Posterior cingulate gyrus (tissue), 11 donors: Measurements from ENCODE around the gene ARIH1.

Experiments
- DNase-seq, 10 donors: peaks; one replicate each; pipeline versions ENCODE4 v3.0.0 to v3.0.0-alpha.2; 2020 to 2021; ENCODE audit warnings: mixed read lengths in 3 of 10
- intact Hi-C: fragments of 100-400 bp; cut with DNase I; formaldehyde crosslinking; loops from one replicate; pipeline ENCODE4 v1.15.1; 2023

ARIH1 gene

DNA sequence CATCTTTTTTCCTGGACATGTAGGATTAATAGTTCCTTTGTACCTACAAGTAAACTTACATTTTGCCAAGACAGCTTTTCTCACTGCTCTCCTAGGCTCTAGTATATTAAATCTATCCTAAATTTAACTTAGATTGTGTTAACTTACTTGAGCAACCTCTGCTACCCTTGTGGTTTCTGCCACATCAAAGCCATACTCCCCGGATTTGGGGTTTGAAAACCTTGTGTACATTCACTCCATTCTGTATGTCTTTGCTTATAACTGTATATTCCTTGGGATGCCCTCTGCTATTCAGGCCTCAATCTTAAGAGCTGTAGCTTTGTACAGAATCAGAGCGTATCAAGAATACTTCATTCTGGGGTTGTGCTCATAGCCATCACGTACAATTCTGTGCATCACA is 60.4 kb downstream of the ARIH1 start:
- intact Hi-C loops: no loop called here
- DNase-seq: no peak

DNA sequence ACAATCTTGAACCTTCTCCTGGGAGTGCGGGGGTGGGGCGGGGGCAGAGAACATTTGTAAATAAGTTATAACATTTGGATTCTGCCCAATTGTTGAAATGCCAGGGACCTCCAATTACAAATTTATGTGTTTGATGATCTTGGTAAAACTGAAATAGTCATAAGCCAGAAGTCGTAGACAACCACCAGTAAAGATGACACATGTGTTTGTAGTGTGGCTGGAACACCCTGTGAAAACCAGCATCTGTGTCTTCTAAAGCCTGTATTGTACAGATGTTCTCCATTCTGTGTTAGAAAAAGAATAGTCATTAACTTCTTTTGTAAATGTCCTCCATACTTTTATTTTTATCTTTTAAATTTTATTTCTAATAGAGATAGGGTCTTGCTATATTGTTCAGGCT is 61.8 kb downstream of the ARIH1 start:
- intact Hi-C loops: no loop called here
- no peak for DNase-seq

DNA sequence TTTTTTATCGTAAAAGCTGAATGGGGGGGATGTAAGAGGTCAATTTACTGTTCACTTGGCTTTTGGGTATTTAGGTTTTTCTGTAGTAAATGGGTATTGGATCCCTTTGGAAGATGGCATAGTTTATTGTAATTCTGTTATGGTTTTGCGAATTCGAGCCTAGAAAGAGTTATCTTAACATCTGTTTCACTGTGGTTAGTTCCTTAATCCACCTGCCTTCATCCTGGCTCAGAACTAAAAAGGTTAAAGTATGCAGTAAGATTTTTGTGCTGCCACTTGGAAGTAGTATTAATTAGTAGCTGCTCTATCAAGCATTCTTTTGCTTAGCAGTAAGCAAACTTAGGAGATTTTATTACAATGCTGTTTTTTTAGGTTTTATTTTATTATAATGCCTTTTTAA is 62.4 kb downstream of the ARIH1 start:
- no peak for DNase-seq
- intact Hi-C loops: no loop called here

DNA sequence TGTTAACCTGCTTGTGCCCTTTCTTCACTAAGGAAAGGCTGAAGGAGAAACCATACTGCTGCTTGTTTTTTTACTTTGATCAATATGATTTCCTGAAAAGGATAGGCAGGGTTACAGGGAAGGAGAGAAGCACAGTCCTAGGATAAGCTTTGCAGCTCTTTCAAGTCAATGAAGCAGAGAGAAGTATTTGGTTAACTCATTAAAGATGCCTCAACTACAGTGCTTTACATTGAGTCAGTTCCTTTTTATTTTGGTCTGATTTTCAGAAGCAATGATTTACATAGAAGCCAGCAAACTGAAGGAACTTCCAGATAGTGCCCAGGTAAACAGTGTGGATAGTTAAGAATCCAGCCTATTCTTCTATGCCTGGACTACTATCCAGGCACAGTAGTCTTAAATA is 64.8 kb downstream of the ARIH1 start:
- intact Hi-C loops: no loop called here
- DNase-seq: no peak

DNA sequence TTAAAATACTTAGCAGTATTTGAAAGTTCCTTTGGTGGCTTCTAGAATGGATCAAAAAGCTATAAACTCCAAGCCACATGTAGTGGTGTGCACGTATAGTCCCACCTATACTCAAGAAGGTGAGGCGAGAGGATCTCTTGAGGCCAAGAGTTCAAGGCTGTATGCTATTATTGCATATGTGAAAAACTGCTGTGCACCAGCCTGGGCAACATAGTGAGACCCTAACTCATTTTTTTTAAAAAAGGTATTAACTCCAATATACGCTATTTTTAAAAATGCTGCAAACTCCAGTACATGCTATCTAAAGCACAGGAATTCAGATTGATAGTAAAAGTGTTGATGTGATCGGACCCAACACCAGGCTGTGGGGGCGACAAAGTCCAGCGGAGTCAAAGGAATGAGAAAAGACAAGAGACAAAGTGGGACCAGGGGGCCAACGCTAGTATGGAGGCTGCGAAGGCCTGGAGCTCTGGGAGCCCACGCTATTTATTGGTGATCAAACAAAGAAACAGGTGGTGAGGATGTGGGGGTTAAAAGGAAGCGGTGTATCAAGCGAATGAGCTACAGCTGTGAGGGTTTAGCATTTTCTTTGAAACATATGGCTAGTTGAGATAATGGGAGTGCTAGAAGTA is 66.6 kb downstream of the ARIH1 start:
- no peak for DNase-seq
- intact Hi-C loops: no loop called here

DNA sequence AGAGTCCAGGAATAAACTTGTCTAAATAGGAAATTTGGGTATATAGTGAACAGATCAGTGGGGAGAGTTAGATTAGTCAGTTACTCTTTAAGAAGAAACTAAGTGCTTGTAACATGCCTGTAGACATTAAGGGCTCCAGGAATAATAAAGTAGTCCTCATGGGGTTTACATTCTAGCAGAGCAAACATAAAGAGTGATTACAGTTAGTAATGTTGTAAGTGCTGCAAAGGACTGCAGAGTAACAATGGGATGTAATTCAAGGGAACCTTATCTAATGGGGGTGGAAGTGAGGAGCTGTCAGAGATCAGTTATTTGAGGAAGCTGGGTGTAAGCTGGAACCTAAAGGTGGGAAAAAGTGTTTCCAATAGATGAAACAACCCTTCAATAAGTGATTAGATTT is 67.5 kb downstream of the ARIH1 start:
- intact Hi-C loops: no loop called here
- DNase-seq: no peak

DNA sequence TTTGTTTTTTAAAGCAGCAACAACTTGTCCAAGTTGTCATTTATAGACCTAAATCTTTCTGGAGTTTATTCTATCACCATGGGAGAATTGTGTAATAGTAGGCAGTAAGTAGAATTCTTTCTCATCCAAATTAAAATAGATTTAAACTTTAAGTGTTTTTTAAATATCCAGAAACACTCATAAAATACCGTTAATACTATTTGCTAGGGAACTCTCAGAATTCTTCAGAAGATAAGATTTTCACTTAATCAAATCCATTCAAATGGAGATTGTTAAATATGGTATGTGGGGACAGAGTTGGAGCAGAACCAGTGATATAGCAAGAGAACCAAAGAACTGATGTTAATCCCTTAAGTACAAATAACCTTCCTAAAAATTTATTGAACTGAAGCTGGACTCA is 71.0 kb downstream of the ARIH1 start:
- no peak for DNase-seq
- intact Hi-C loops: no loop called here

DNA sequence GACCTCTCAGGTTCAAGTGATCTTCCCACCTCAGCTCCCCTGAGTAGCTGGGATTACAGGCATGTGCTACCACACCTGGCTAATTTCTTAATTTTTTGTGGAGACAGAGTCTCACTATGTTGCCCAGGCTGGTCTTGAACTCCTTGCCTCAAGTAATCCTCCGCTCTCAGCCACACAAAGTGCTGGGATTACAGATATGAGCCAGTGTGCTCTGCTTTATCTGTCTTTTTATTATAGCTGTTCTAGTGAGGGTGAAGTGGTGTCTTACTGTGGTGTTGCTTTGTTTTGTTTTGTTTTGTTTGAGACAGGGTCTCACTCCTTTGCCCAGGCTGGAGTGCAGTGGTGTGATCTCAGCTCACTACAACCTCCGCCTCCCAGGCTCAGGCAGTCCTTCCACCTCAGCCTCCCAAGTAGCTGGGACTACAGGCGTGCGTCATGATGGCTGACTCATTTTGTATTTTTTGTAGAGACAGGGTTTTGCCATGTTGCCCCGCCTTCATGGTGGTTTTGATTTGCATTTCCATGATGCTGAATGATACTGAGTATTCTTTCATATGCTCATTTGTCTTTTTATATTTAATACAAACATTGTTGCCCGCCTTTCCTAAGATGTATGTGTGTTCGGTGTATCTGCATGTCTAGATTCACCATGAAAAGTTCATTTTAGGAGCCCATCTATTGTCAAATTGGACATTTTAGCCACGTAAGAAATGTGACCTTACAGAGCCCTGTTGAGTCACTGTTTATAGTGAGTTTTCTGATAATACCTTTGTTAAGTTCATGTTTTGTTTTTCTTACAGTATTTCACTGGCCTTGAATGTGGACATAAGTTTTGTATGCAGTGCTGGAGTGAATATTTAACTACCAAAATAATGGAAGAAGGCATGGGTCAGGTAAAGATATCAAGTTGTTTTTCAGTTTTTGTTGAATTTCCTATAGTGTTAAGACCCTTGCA is 80.6 kb downstream of the ARIH1 start:
- DNase-seq: no peak
- intact Hi-C loops: no loop called here

DNA sequence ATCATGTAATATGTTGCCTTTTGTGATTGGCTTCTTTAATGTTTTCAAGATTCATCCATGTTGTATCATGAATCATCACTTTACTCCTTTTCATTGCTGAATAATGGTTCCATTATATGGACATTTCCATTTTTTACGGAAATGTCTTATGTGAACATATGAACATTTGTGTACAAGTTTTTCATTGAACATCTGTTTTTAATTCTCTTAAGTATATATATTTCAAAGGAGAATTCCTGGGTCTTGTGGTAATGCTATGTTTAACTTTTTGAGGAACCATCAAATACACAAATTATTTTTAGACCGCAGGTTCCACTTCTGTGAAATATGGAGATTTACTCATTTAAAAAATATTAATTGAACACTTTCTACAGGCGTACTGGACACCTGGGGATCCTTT is 85.7 kb downstream of the ARIH1 start:
- intact Hi-C loops: no loop called here
- no peak for DNase-seq

DNA sequence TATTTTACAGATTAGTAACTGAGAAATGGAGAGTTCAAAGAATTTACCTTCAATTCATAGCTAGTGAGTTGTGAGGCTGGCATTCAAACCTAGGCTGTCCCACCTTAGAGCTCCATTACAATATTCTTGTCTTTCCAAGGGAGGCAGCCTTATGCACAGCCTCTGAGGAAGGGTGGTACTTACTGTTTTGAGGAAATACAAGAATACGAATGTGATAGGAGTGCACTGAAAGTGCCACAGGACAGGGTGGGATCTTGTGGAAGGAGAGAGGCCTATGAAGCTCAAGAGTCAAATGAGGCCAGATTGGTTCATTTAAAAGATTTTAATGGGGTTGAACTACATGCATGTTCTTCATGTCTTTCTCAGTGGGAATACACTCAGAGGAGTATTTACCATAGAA is 86.3 kb downstream of the ARIH1 start:
- intact Hi-C loops: no loop called here
- DNase-seq: no peak

DNA sequence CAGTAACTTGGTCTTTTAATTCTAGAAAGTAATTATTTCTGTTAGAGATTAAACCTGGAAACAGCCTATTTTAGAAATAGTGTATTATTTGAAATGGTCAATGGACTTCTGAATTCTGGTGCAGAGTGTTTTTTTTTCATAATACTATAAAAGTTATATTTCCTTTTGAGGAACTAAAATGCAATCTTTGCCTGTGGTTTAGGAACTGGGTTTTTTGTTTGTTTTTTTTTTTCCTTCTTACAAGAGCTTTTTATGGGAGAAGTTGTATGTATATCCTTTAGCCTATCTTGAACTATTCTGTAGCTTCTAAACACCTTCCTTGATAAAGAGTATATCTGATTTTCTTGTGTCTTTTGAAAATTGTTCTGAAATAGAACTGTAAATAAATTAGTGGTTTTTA is 88.3 kb downstream of the ARIH1 start:
- no peak for DNase-seq
- intact Hi-C loops: no loop called here

DNA sequence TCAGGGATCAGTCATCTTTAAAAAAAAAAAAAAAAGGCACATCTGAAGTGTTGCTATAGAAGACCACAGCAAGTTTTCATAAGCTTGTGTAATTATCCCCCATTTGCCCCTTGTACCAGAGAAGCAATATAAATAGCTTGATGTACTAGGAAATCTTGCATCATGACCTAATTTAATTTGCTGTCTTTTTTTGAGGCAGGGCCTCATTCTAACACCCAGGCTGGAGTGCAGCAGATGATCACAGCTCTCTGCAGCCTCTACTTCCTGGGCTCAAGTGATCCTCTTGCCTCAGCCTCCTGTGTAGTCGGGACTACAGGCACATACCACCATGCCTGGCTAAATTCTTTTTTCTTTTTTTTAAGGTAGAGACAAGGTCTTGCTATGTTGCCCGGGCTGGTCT is 88.7 kb downstream of the ARIH1 start:
- intact Hi-C loops: no loop called here
- DNase-seq: no peak

DNA sequence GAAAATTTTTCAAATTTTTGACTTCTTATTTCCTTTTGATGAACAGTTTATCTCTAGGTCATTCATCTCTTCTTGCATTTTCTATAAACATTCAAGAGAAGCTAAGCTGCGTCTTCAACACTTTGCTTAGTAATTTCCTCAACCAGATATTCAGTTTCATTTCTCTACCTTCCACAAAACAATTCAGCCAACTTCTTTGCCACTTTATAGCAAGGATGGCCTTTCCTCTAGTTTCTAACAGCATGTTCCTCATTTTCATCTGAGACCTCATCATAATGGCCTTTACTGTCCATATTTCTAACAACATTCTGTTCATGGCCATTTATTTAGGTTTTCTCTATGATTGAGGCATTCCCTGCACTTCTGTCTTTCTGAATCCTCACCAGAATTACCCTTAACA is 90.0 kb downstream of the ARIH1 start:
- no peak for DNase-seq
- intact Hi-C loops: no loop called here

DNA sequence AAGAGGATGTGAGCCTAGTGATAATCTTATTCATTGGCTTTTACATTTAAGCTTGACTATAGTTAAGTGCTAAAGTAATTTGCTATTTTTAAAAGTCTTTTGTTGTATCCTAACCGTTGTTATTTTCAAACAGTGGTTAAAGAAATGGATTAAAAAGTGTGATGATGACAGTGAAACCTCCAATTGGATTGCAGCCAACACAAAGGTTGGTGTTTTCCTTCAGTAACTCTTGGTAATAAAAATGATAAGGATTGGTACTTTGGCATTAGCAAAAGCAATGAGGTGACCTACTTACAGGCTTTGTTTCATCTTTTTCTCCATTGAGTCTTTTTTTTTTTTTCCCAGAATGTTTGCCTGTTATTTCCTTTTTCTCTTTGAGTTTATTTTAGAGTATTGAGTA is 92.8 kb downstream of the ARIH1 start:
- intact Hi-C loops: no loop called here
- no peak for DNase-seq

DNA sequence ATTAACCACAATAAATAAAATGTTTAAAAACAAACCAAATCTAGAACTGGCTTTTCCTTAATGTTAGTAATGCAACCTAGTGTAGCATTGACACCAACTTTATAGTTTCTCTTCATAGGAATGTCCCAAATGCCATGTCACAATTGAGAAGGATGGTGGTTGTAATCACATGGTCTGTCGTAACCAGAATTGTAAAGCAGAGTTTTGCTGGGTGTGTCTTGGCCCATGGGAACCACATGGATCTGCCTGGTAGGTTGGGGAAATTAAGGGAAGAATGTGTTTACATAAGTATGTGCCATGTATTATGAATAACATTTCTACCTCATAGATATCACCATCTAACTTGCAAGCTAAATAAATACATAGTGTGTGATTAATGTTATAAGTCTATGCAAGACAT is 95.9 kb downstream of the ARIH1 start:
- intact Hi-C loops: no loop called here
- DNase-seq: no peak

DNA sequence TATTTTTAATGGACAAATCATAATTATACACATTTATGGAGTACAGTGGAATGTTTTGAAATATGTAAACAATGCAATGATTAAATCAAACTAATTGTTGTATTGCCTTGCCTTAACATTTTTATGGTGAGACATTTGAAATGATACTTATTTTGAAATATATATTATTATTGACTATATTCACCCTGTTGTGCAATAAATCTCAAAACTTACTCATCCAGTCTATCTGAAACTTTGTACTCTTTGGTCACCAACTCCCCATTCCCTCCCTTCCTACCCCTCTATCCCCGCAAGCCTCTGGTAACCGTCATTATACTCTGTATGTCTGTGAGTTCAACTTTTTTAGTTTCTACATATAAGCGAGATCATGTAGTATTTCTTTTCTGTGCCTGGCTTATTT is 105.7 kb downstream of the ARIH1 start:
- no peak for DNase-seq
- intact Hi-C loops: loop anchor here (10.0 kb wide), 1 partner anchor 105 kb away; the partner anchor contains the start of gene ARIH1

DNA sequence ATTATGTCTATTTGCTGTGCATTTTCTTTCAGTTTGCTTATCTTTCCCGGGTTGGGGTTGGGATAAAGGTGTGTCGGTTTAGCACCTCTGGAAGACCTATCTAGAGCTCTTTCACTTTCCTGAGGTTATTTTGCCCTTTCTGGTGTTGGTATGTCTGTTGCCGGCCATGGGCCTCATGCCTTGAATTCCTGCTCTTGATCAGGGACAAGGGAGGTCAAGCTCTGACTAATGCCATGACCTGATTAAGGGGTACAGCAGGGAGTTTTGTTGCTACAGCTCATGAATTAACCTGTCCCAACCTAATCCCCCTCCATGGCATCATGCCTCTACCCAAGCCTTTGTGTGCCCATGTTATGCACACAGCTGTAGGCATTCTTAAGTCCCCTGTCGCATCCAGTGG is 109.9 kb downstream of the ARIH1 start:
- no peak for DNase-seq
- intact Hi-C loops: loop anchor here (10.0 kb wide), 1 partner anchor 109 kb away; the partner anchor contains the start of gene ARIH1

DNA sequence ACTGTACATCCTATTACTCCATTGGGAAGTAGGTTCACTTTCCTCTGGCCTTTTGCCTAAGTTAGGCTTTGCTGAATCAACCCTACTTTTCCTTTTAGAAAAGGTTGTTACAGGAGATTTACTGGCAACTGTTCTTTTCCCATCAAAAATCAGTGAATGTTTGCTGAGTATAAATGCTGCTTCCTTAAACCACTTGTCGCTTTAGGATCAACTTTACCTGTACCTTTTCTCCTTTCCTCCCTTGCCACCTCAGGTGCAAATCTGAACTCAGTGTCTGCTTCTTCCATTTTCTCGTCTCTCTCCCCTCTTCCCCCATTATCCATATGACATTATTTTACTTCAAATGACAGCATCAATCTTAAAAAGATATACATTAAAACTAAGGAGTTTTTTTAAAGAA is 110.9 kb downstream of the ARIH1 start:
- intact Hi-C loops: loop anchor here (10.0 kb wide), 1 partner anchor 110 kb away; the partner anchor contains the start of gene ARIH1
- no peak for DNase-seq

DNA sequence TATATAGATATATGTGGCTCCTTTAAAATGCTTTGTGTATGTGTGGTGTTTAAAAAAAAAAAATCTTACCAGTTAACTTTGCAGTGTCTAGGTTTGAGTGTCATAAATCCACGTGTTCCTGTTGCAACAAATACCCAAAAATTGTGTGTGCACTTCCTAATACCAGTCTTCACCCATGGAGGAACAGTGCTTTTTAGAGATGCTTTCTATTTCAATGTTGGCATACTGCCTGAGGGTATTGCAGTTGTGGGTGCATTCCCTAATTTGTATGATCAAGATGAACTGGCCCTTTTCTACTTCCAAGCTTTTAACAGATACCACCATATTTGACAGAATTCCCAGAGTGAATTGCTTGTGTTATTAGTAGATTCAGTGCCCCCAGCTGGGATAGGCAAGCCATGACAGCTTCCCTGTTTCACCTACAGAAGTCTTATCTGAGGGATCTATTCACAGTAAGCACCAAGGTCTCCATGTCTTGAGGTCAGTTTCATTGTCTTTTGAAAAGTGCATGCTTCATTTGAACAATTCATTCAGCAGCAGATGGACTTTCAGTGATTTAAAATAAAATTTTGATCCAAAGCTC is 111.4 kb downstream of the ARIH1 start:
- intact Hi-C loops: loop anchor here (10.0 kb wide), 1 partner anchor 111 kb away; the partner anchor contains the start of gene ARIH1
- DNase-seq: no peak

DNA sequence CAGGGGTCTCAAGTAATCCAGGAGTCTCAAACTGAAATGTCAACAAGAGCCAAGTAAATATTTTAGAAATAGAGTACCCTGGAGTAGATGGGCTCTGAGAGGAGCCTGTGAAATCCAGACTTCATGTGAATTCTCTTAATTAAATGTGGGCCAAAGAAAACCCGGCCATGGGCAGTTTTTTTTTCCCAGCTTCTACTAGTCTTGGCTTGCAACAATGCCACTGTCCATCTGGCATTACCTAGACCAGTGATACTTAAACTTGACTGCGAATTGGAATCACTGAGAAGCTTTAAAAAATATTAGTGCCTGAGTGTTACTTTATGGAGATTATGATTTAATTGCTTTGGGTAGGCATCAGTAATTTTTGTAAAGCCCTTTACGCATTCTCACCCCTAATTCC is 114.0 kb downstream of the ARIH1 start:
- no peak for DNase-seq
- intact Hi-C loops: loop anchor here (10.0 kb wide), 1 partner anchor 113 kb away; the partner anchor contains the start of gene ARIH1

DNA sequence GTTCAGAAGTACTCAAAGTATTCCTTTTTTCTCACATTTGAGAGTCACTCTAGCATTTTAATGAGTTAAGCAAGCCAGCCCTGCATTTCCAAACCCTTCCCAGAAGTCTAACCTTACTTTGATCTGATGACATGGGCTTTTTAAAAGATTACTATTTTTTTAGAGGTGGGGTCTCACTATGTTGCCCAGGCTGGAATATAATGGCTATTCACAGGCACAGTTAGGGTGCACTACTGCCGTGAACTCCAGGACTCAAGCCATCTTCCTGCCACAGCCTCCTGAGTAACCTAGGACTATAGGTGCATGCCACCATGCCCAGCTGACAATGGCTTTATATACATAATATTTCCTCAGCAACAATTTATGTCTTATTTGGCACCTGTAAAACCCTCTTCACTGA is 116.3 kb downstream of the ARIH1 start:
- no peak for DNase-seq
- intact Hi-C loops: loop anchor here (10.0 kb wide), 1 partner anchor 94 kb away; the partner anchor contains the start of genes BBS4 and HIGD2B
